Keratinocyte (primary cell): ENCODE data around the gene COL6A1. TPM values are rescaled to one million over a fixed set of nuclear protein-coding genes. Genes with fewer than 3 reads are reported as not detected.

Source experiments
- DNase-seq: peaks from one replicate; pipeline ENCODE4 v3.0.0-alpha.2; 2011; ENCODE audit warnings: low read depth, missing footprints, low spot score
- FAIRE-seq: peaks from 2 replicates; lab custom pipeline; 2011; peaks lifted over from hg19 to GRCh38; lab: Jason Lieb, UNC
- H2AFZ ChIP-seq: 2 replicates; pipeline ENCODE4 v1.6.0; 2012; ENCODE audit warnings: low read length, control low read depth, inconsistent platforms; ENCODE audit not compliant: control insufficient read depth
- H3K27ac ChIP-seq: 2 replicates; pipeline ENCODE4 v1.5.1; 2011; ENCODE audit warnings: low read length; ENCODE audit not compliant: control insufficient read depth, insufficient read depth
- H3K27me3 ChIP-seq: 3 replicates; pipeline ENCODE4 v1.6.0; 2011; ENCODE audit warnings: low read length; ENCODE audit not compliant: control insufficient read depth, insufficient read depth; ENCODE audit errors: extremely low read depth
- H3K36me3 ChIP-seq, 2 experiments: 2 replicates in 1 of 2; 3 replicates in 1 of 2; pipeline ENCODE4 v1.5.1; 2011; ENCODE audit warnings: low read length in 2 of 2, mild to moderate bottlenecking in 1 of 2; ENCODE audit not compliant: control insufficient read depth in 2 of 2, insufficient read depth in 2 of 2; ENCODE audit errors: extremely low read depth in 1 of 2
- H3K4me1 ChIP-seq: 3 replicates; pipeline ENCODE4 v1.5.1; 2011; ENCODE audit warnings: low read length; ENCODE audit not compliant: control insufficient read depth, insufficient read depth; ENCODE audit errors: extremely low read depth
- H3K4me2 ChIP-seq: 3 replicates; pipeline ENCODE4 v1.6.0; 2011; ENCODE audit warnings: low read depth, low read length; ENCODE audit not compliant: control insufficient read depth, insufficient read depth; ENCODE audit errors: extremely low read depth
- H3K4me3 ChIP-seq, 3 experiments: fragments of 200-600 bp in 1 of 3; sonication (generic) in 1 of 3; 2 replicates in 2 of 3; 3 replicates in 1 of 3; pipeline ENCODE4 v1.5.1; 2011 to 2016; ENCODE audit warnings: low read length in 3 of 3, mild to moderate bottlenecking in 3 of 3, control low read depth in 2 of 3, inconsistent platforms in 1 of 3, low read depth in 1 of 3, mixed read lengths in 1 of 3, mixed run types in 1 of 3, moderate library complexity in 1 of 3; ENCODE audit not compliant: control insufficient read depth in 2 of 3, insufficient read depth in 2 of 3; ENCODE audit errors: extremely low read depth in 1 of 3
- H3K79me2 ChIP-seq: 2 replicates; pipeline ENCODE4 v1.6.0; 2012; ENCODE audit warnings: low read length; ENCODE audit not compliant: control insufficient read depth, insufficient read depth
- H3K9ac ChIP-seq: 3 replicates; pipeline ENCODE4 v1.6.0; 2011; ENCODE audit warnings: low read length; ENCODE audit not compliant: control insufficient read depth, insufficient read depth; ENCODE audit errors: extremely low read depth
- H3K9me1 ChIP-seq: 3 replicates; pipeline ENCODE4 v1.6.0; 2011; ENCODE audit warnings: low read length; ENCODE audit not compliant: control insufficient read depth, insufficient read depth; ENCODE audit errors: extremely low read depth
- H3K9me3 ChIP-seq: 2 replicates; pipeline ENCODE4 v1.5.1; 2012; ENCODE audit warnings: low read depth, low read length; ENCODE audit not compliant: control insufficient read depth
- H4K20me1 ChIP-seq: 3 replicates; pipeline ENCODE4 v1.6.0; 2011; ENCODE audit warnings: low read length; ENCODE audit not compliant: control insufficient read depth, insufficient read depth; ENCODE audit errors: extremely low read depth
- CTCF ChIP-seq, 3 experiments: IDR thresholded peaks in 1 of 3; conservative IDR thresholded peaks in 1 of 3; optimal IDR thresholded peaks in 1 of 3; 2 replicates in 2 of 3; 3 replicates in 1 of 3; pipeline versions ENCODE3 to v1.5.1; 2011; ENCODE audit warnings: low read length in 3 of 3, mild to moderate bottlenecking in 3 of 3, moderate library complexity in 2 of 3, control low read depth in 1 of 3, inconsistent platforms in 1 of 3; ENCODE audit not compliant: insufficient read depth in 2 of 3; ENCODE audit errors: extremely low read depth in 1 of 3
- EZH2 ChIP-seq: IDR thresholded peaks from one replicate; pipeline ENCODE4 v1.6.1; 2012; ENCODE audit warnings: inconsistent platforms, mild to moderate bottlenecking, low read length, moderate library complexity
- dilution Hi-C: fragments of 300-500 bp; cut with MboI; formaldehyde crosslinking; loops from one replicate; pipeline ENCODE4 v1.7.0; 2020; ENCODE audit warnings: low sequenced_read_pairs; ENCODE audit not compliant: extremely low pct_ligation_motif_present
- polyA plus RNA-seq, 5 experiments: library from polyadenylated mRNA; depleted of rRNA in 3 of 5; stranded (reverse) in 3 of 5; stranded (forward) in 1 of 5; unstranded in 1 of 5; fragments of >200 nt; gene quantifications; 1 replicate in 1 of 5; 2 replicates in 3 of 5; 3 replicates in 1 of 5; pipeline versions ENCODE4 v1.2.1 to v1.2.3, GENCODE V29; 2011 to 2012; ENCODE audit warnings: missing spikeins in 2 of 5, low read depth in 1 of 5, low replicate concordance in 1 of 5

COL6A1 gene
- polyA plus RNA-seq, 1 donor (not counting 4 experiments of a cell fraction or from before 2014, with no cell fraction given) = 2.5 TPM

DNA sequence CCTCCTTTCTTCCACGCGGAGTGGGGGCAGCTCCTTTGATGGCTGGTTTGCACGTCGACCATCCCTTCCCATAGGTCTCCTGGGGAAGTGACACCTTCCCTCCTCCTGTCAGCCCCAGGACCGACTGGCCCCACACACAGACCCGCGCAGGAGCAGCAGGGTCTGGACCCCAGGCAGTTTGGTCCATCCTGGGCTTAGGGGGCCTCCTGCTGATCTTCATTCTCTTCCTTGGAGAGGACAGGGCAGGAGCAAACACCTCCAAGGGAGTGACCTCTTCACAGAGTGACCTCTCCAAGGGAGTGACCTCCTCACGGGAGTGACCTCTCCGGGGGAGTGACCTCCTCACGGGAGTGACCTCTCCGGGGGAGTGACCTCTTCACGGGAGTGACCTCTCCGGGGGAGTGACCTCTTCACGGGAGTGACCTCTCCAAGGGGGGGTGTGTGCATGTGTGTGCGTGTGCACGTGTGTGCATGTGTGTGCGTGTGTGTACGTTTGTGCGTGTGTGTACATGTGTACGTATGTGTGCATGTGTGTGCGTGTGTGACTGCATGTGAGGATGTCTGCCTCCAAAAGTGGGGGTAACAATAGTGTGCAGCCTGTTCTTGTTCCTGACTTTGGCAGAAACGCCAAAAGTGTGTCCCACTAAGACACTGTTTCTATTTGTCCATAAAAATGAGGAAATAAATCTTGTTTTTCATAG lies 29.8 kb downstream of the COL6A1 start:
- H3K36me3 ChIP-seq = no peaks in the 10 kb centered on the region
- dilution Hi-C loops = no loop called here
- no peak for TF ChIP-seq CTCF (optimal IDR thresholded peaks at IDR 0.05 in 1 of 3, IDR thresholded peaks at IDR 0.05 in 1 of 3, conservative IDR thresholded peaks at IDR 0.05 in 1 of 3; ENCODE audit: extremely low read depth in 1 of 3, insufficient read depth in 2 of 3, low read length in 3 of 3)
- TF ChIP-seq EZH2 = no peak
- DNase-seq (no peak), FAIRE-seq (no peak)
- no peaks in the 10 kb centered on the region for H3K9me1 ChIP-seq
- no peaks in the 10 kb centered on the region for H3K79me2 ChIP-seq
- no peak overlapping the region for H3K9ac ChIP-seq
- no peaks in the 10 kb centered on the region for H4K20me1 ChIP-seq
- H3K27ac ChIP-seq = no peak overlapping the region
- peaks cover 4% of the 10 kb centered on the region for H3K9me3 ChIP-seq
- H3K4me3 ChIP-seq = no peak overlapping the region
- no peak overlapping the region for H3K4me2 ChIP-seq
- H3K4me1 ChIP-seq = no peaks in the 10 kb centered on the region
- peaks cover 2% of the 10 kb centered on the region for H3K27me3 ChIP-seq
- H2AFZ ChIP-seq = no peak overlapping the region

DNA sequence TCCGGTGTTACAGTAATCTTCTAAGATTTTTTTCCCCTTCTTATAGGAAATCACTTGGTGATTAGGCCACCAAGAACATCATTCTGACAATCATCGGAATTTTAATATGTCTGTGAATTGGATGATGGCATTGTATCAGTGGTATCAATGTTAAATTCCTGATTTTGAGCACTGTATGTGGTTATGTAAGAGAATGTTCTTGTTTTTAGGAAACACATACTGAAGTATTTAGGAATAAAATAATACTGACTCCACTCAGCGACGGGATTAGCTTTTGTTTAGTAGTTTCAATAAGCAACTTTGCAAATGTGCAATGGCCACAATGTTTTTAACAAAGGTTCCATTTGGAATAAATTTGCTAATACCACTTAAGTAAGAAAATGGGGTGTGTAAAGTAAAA lies 30.6 kb downstream of the COL6A1 start:
- no peaks in the 10 kb centered on the region for H3K36me3 ChIP-seq
- no peak overlapping the region for H2AFZ ChIP-seq
- dilution Hi-C loops = no loop called here
- peaks cover 3% of the 10 kb centered on the region for H3K27me3 ChIP-seq
- no peak overlapping the region for H3K4me2 ChIP-seq
- H3K9ac ChIP-seq = no peak overlapping the region
- peaks cover 2% of the 10 kb centered on the region for H3K9me3 ChIP-seq
- DNase-seq (no peak), FAIRE-seq (no peak)
- H3K4me3 ChIP-seq = no peak overlapping the region
- H3K27ac ChIP-seq = no peak overlapping the region
- TF ChIP-seq CTCF (optimal IDR thresholded peaks at IDR 0.05 in 1 of 3, IDR thresholded peaks at IDR 0.05 in 1 of 3, conservative IDR thresholded peaks at IDR 0.05 in 1 of 3; ENCODE audit: extremely low read depth in 1 of 3, insufficient read depth in 2 of 3, low read length in 3 of 3) (no peak), EZH2 (no peak)
- no peaks in the 10 kb centered on the region for H3K9me1 ChIP-seq
- H4K20me1 ChIP-seq = no peaks in the 10 kb centered on the region
- no peaks in the 10 kb centered on the region for H3K4me1 ChIP-seq
- H3K79me2 ChIP-seq = no peaks in the 10 kb centered on the region
